ENCODE data around the gene MAST4.

- TF ChIP-seq CTCF (IDR thresholded peaks at IDR 0.05; ENCODE audit: low read depth, low read length): no peak
- TF ChIP-seq EZH2phosphoT487 (IDR thresholded peaks at IDR 0.05; ENCODE audit: low read depth): no peak
Observed at GRCh38 chr5:67092535-67092934, 496.3 kb downstream of the MAST4 start.

All from OCI-LY3 (cell line).